Glutamatergic neuron (in vitro differentiated cells): ENCODE measurements around the gene B3GLCT. TPM values are rescaled to one million over a fixed set of nuclear protein-coding genes. Genes with fewer than 3 reads are reported as not detected.

Source experiments
- DNase-seq: peaks from one replicate; pipeline ENCODE4 v3.0.0; 2022
- H3K27ac Mint-ChIP-seq: one replicate; pipeline ENCODE4 v1.8.0; 2020; ENCODE audit warnings: mild to moderate bottlenecking, mixed read lengths, inconsistent platforms; ENCODE audit not compliant: unreplicated experiment
- H3K27me3 Mint-ChIP-seq: one replicate; pipeline ENCODE4 v1.8.0; 2020; ENCODE audit warnings: mild to moderate bottlenecking, moderate library complexity, mixed read lengths, inconsistent platforms; ENCODE audit not compliant: unreplicated experiment
- H3K36me3 Mint-ChIP-seq: one replicate; pipeline ENCODE4 v1.8.0; 2020; ENCODE audit warnings: mild to moderate bottlenecking, mixed read lengths, inconsistent platforms; ENCODE audit not compliant: unreplicated experiment
- H3K4me1 Mint-ChIP-seq: one replicate; pipeline ENCODE4 v1.8.0; 2020; ENCODE audit warnings: mild to moderate bottlenecking, low read depth, mixed read lengths, inconsistent platforms; ENCODE audit not compliant: unreplicated experiment
- H3K4me3 Mint-ChIP-seq: one replicate; pipeline ENCODE4 v1.8.0; 2020; ENCODE audit warnings: mild to moderate bottlenecking, mixed read lengths, inconsistent platforms; ENCODE audit not compliant: unreplicated experiment
- H3K9me3 Mint-ChIP-seq: one replicate; pipeline ENCODE4 v1.8.0; 2020; ENCODE audit warnings: mild to moderate bottlenecking, moderate library complexity, mixed read lengths, inconsistent platforms; ENCODE audit not compliant: unreplicated experiment
- CTCF ChIP-seq: fragments of 200-600 bp; sonication (generic); IDR thresholded peaks from one replicate; pipeline ENCODE4 v1.5.0; 2021; ENCODE audit not compliant: partially characterized antibody, unreplicated experiment
- total RNA-seq: library from RNA; stranded (reverse); fragmentation: NEBNext Ultra II Directional; extraction: Animal tissue kit (Norgen Biotek cat#: 25700); gene quantifications from one replicate; pipeline ENCODE4 v1.2.1, GENCODE V29; 2021; ENCODE audit not compliant: unreplicated experiment

Gene B3GLCT
- total RNA-seq, 1 donor from 2014 or later = 11.6 TPM

GRCh38 chr13:31167490-31167889 is 32.3 kb upstream of the B3GLCT start:
- no peak for DNase-seq
- peaks cover 4% of the 10 kb centered on the region for H3K27me3 Mint-ChIP-seq
- peaks cover 3% of the 10 kb centered on the region for H3K9me3 Mint-ChIP-seq
- H3K4me1 Mint-ChIP-seq = no peaks in the 10 kb centered on the region
- no peak for TF ChIP-seq CTCF
- H3K36me3 Mint-ChIP-seq = no peaks in the 10 kb centered on the region
- H3K4me3 Mint-ChIP-seq = no peak overlapping the region
- H3K27ac Mint-ChIP-seq = no peak overlapping the region

GRCh38 chr13:31168166-31168565 is 31.6 kb upstream of the B3GLCT start:
- DNase-seq = no peak
- H3K4me3 Mint-ChIP-seq = no peak overlapping the region
- no peak overlapping the region for H3K27ac Mint-ChIP-seq
- TF ChIP-seq CTCF = no peak
- no peaks in the 10 kb centered on the region for H3K4me1 Mint-ChIP-seq
- no peaks in the 10 kb centered on the region for H3K9me3 Mint-ChIP-seq
- H3K27me3 Mint-ChIP-seq = no peaks in the 10 kb centered on the region
- H3K36me3 Mint-ChIP-seq = no peaks in the 10 kb centered on the region

GRCh38 chr13:31168736-31169135 is 31.0 kb upstream of the B3GLCT start:
- DNase-seq = no peak
- Mint-ChIP-seq H3K4me1 (no peaks in the 10 kb centered on the region), H3K27ac (no peak overlapping the region), H3K9me3 (no peaks in the 10 kb centered on the region), H3K4me3 (no peak overlapping the region), H3K27me3 (no peaks in the 10 kb centered on the region), H3K36me3 (no peaks in the 10 kb centered on the region)
- TF ChIP-seq CTCF = no peak

GRCh38 chr13:31172001-31172400 is 27.8 kb upstream of the B3GLCT start:
- no peak for TF ChIP-seq CTCF
- no peaks in the 10 kb centered on the region for H3K36me3 Mint-ChIP-seq

GRCh38 chr13:31172535-31172934 is 27.2 kb upstream of the B3GLCT start:
- Mint-ChIP-seq H3K4me1 (peaks cover 9% of the 10 kb centered on the region), H3K27me3 (no peaks in the 10 kb centered on the region), H3K9me3 (no peaks in the 10 kb centered on the region), H3K27ac (no peak overlapping the region), H3K36me3 (no peaks in the 10 kb centered on the region), H3K4me3 (no peak overlapping the region)
- TF ChIP-seq CTCF = no peak
- DNase-seq = no peak

More at GRCh38 chr13:31172001-31172400, 27.8 kb upstream of the B3GLCT start:
- Mint-ChIP-seq H3K4me3 (no peak overlapping the region), H3K27me3 (no peaks in the 10 kb centered on the region), H3K4me1 (peaks cover 4% of the 10 kb centered on the region), H3K9me3 (no peaks in the 10 kb centered on the region), H3K27ac (no peak overlapping the region)
- DNase-seq = no peak
